Measurements from ENCODE around the gene CRTAC1. TPM values are rescaled to one million over a fixed set of nuclear protein-coding genes. Genes with fewer than 3 reads are reported as not detected.

CRTAC1 gene
- total RNA-seq, 4 donors from 2014 or later = 0.41 to 0.79 TPM; not detected in 2

GRCh38 chr10:98029149-98030092 lies 1.0 kb downstream of the CRTAC1 start:
- in situ Hi-C loops (cut with MboI; ENCODE audit: low pct_ligation_motif_present in 1 of 4, low pct_unique_long_range_greater_than_20kb in 1 of 4, low sequenced_read_pairs in 3 of 4) = loop anchor here in 2 of 4 donors (25.0 kb wide), 2 partner anchors 117 to 242 kb away; no protein-coding TSS in a partner anchor
- WGBS, 2 donors (ENCODE audit: low coverage in 1 of 2) = 8 to 22% methylated on average over 3 to 27 of the region's 44 CpGs
- TF ChIP-seq EP300 (IDR thresholded peaks at IDR 0.05; ENCODE audit: low read depth) = no peak
- no peak for TF ChIP-seq POLR2AphosphoS5 (IDR thresholded peaks at IDR 0.05)
- no peak for TF ChIP-seq CTCF (IDR thresholded peaks at IDR 0.05)
- no peak for TF ChIP-seq POLR2A (IDR thresholded peaks at IDR 0.05)
- Histone ChIP-seq H3K27me3 (peaks cover 94% of the 10 kb centered on the region), H3K36me3 (no peaks in the 10 kb centered on the region), H3K9me3 (no peaks in the 10 kb centered on the region), H3K27ac (no peak overlapping the region), H3K4me3 (peak overlapping the region; percentile 13 to 50 (median 32)), H3K4me1 (peaks cover 7 to 19% (median 17%) of the 10 kb centered on the region in 4 donors)
- DNase-seq = no peak
- intact Hi-C loops (cut with DNase I; ENCODE audit: low total_unique reads) = no loop called here

- intact Hi-C loops (cut with DNase I; ENCODE audit: low total_unique reads) = no loop called here
- Histone ChIP-seq H3K27me3 (peaks cover 93% of the 10 kb centered on the region), H3K4me1 (peaks cover 7 to 19% (median 17%) of the 10 kb centered on the region in 4 donors), H3K9me3 (no peaks in the 10 kb centered on the region), H3K36me3 (no peaks in the 10 kb centered on the region), H3K27ac (no peak overlapping the region), H3K4me3 (no peak overlapping the region)
- DNase-seq = peak; percentile 57
- 0 to 14% methylated on average over 1 to 11 of the region's 11 CpGs for WGBS, 2 donors (ENCODE audit: low coverage in 1 of 2)
- in situ Hi-C loops (cut with MboI; ENCODE audit: low pct_ligation_motif_present in 1 of 4, low pct_unique_long_range_greater_than_20kb in 1 of 4, low sequenced_read_pairs in 3 of 4) = loop anchor here in 2 of 4 donors (25.0 kb wide), 2 partner anchors 116 to 241 kb away; no protein-coding TSS in a partner anchor
- TF ChIP-seq CTCF (IDR thresholded peaks at IDR 0.05) (peak; percentile 42 to 73 (median 71)), POLR2A (IDR thresholded peaks at IDR 0.05) (no peak), POLR2AphosphoS5 (IDR thresholded peaks at IDR 0.05) (no peak)
Measured at GRCh38 chr10:98028168-98028770, 2.2 kb downstream of the CRTAC1 start.

GRCh38 chr10:98023024-98023423 lies 7.4 kb downstream of the CRTAC1 start:
- no peak overlapping the region for H3K27ac ChIP-seq
- TF ChIP-seq CTCF (IDR thresholded peaks at IDR 0.05) (no peak), EP300 (IDR thresholded peaks at IDR 0.05; ENCODE audit: low read depth) (no peak), POLR2AphosphoS5 (IDR thresholded peaks at IDR 0.05) (no peak), POLR2A (IDR thresholded peaks at IDR 0.05) (no peak)
- no peaks in the 10 kb centered on the region for H3K36me3 ChIP-seq
- no peak overlapping the region for H3K4me3 ChIP-seq
- no peaks in the 10 kb centered on the region for H3K9me3 ChIP-seq
- WGBS, 2 donors (ENCODE audit: low coverage in 1 of 2) = 72% methylated on average over 4 of the region's 4 CpGs; no CpG with 5 or more reads in 1 of the 2 donors
- H3K27me3 ChIP-seq = peaks cover 62% of the 10 kb centered on the region
- in situ Hi-C loops (cut with MboI; ENCODE audit: low pct_ligation_motif_present in 1 of 4, low pct_unique_long_range_greater_than_20kb in 1 of 4, low sequenced_read_pairs in 3 of 4) (no loop called here), intact Hi-C loops (cut with DNase I; ENCODE audit: low total_unique reads) (no loop called here)
- H3K4me1 ChIP-seq = no peaks in the 10 kb centered on the region
- no peak for DNase-seq

GRCh38 chr10:98020784-98021183 lies 9.6 kb downstream of the CRTAC1 start:
- TF ChIP-seq POLR2A (IDR thresholded peaks at IDR 0.05) (no peak), EP300 (IDR thresholded peaks at IDR 0.05; ENCODE audit: low read depth) (no peak), POLR2AphosphoS5 (IDR thresholded peaks at IDR 0.05) (no peak), CTCF (IDR thresholded peaks at IDR 0.05) (no peak)
- DNase-seq = no peak
- Histone ChIP-seq H3K27ac (no peak overlapping the region), H3K4me1 (no peaks in the 10 kb centered on the region), H3K36me3 (no peaks in the 10 kb centered on the region), H3K4me3 (no peak overlapping the region), H3K9me3 (no peaks in the 10 kb centered on the region), H3K27me3 (peaks cover 58% of the 10 kb centered on the region)
- in situ Hi-C loops (cut with MboI; ENCODE audit: low pct_ligation_motif_present in 1 of 4, low pct_unique_long_range_greater_than_20kb in 1 of 4, low sequenced_read_pairs in 3 of 4) = no loop called here
- 43 to 92% methylated on average over 1 of the region's 1 CpG for WGBS, 2 donors (ENCODE audit: low coverage in 1 of 2)
- intact Hi-C loops (cut with DNase I; ENCODE audit: low total_unique reads) = no loop called here

All from transverse colon (tissue), 4 donors.